Endometrial microvascular endothelial cells (primary cell): Measurements from ENCODE around the gene DHRS7C. TPM values are rescaled to one million over a fixed set of nuclear protein-coding genes. Genes with fewer than 3 reads are reported as not detected.

Source experiments
- total RNA-seq: library from RNA; depleted of rRNA; stranded (reverse); fragments of >200 nt; gene quantifications from one replicate; pipeline ENCODE4 v1.2.3, GENCODE V29; 2015; ENCODE audit errors: inconsistent ontology term

The DHRS7C gene
- total RNA-seq, 1 donor from 2014 or later = not detected

Other genes with a start within 250 kb of the DHRS7C start
- 53.2 TPM for gene STX8, start 215.8 kb downstream of the DHRS7C start, total RNA-seq
- gene CFAP52, start 214.9 kb downstream of the DHRS7C start, total RNA-seq = not detected
- gene USP43, start 146.1 kb downstream of the DHRS7C start, total RNA-seq = not detected
- gene GSG1L2, start 30.5 kb upstream of the DHRS7C start, total RNA-seq = not detected
- not detected for gene GLP2R, start 34.3 kb upstream of the DHRS7C start, total RNA-seq
- gene RCVRN, start 113.7 kb upstream of the DHRS7C start, total RNA-seq = not detected